Bone marrow (tissue), 2 donors: Measurements from ENCODE around the gene PRDM9.
"Not testable (repeated sequence)": the region's sequence is repeated elsewhere in the genome, so short reads cannot be mapped to it uniquely, and the experiment has no call there.

ENCODE experiments used
- DNase-seq, 2 donors: peaks; one replicate each; lab custom pipeline; 2025; lab: John Stamatoyannopoulos, UW

Gene PRDM9

DNA sequence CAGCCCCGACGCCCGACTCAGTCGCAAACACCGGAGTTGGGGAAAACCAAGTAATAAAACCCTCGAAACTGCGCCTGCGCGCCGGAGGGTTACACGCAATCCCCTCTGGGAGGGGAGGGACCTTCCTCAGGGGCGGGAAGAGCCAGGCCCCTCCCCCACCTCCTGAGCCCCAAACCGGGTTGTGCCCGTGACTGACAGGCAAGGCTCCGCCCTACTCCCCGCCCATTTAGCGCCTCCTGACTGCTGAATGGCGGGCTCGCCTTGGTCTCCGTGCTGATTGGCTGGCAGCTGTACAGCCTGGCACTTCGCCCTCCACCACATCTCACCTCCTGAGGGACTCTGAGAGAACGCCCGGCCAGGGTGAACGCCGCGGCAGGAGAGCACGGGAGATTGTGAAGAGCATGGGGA lies at the start of gene PRDM9:
PRDM9 (plus strand) TSS at position 332 of the 408 bp plus-strand sequence. CDS start 1,425 bp downstream, outside the sequence.
- DNase-seq = no peak

DNA sequence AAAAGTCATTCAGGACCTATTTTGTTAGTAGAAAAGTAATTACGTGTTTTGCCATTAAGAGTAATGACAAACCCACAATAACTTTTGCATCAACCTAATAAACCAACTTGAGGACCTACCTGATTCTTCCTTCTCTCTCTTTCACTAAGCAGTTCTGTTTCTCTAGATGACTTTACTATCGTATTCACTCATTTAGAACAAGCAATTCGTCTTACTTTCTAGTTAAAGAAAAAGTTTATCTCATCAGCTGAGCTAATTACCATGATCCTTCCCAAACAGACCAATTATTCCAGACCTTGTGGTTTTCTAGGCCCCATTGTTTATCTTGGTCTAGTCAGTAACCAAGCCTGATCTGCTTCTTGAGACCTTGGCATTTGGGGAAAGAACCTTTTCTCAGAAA lies 49.6 kb upstream of the PRDM9 start:
- no peak for DNase-seq

DNA sequence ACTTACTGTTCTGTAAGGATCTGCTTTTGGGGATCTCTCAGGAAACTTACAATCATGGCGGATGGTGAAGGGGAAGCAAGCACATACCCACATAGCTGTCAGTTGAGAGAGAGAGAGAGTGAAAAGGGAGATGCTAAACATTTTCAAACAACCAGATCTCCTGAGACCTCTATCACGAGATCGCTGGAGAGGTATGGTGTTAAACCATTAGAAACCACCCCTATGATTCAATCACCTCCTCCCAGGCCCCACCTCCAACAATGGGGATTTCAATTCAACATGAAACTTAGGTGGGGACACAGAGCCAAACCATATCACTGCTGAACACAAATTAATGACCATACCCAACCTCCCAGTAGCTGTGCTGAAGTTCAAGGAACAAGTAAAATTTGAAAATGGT lies 48.2 kb upstream of the PRDM9 start:
- no peak for DNase-seq

DNA sequence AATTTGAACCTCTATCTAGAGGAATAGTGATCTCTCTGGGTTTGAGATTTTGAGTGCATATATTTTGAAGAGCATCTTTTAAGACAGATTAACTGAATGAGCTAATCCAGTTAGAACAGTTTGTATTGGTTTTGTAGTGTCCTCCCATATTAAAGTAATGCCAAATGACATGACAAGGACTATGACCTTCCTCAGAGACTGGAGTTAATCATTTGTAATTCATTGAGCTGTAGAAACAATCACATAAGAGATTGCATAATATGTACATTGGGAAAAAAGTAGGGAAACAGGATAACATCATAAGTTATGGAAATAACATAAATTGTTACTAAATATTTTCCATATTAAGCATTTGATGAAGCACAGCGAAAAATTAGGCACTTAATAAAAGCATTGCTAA lies 45.8 kb upstream of the PRDM9 start:
- DNase-seq = no peak

DNA sequence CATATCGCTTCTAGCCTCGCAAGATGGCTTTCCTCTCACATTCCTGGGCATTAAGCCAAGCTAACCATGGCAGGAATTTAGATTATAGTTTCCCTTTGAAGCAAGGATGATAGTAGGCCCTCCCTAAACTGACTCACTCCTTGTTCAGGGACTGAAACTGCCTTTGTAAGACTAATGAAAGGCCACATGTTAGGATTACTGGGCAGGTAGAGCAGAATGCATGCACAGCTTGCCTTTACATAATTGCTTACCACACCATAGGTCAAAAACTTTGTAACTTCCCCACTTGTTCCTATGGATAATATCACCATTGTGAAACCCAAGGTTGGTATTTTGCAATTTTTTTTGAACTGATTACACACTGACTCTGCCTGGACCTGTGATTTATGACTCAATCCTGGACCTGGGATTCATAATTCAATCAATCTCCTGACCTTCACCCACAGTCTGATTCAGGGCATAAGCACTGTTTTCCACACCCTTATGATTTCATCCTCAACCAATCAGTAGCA lies 41.0 kb upstream of the PRDM9 start:
- no peak for DNase-seq

DNA sequence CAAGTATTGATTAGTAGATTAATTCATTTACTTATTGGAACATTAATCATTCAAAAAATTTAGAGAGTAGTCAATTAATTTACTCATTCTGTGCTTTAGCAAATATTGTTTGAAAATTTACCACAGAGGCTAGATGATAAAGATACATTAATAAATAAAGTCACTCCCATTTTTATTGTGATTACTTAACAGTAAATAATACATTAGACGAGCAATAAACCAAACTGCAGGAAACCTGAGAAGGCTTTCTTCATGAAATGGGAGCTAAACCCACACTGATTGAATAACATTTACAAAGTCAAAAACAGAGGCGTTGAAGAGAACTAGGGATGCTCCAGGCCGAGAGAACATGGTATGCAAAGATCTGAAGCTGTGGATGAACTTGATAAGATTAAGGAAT lies 38.8 kb upstream of the PRDM9 start:
- DNase-seq = no peak

DNA sequence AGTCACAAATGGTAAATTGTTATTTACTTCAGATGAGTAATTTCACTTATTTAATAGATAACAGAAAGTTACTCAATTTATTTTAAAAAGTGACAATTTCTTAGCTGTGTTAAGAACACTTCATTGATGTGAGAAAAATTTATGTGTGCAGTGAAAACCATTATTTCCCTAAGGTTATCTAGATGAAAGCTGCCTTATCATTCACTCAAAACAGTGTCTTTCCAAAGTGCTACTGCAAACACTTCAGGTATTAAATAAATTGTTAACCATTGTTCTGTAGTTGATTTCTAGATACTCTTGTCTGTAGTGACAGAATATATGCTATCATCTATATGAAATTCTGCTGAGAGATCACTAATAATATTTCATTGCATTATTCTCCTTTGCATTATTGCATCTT lies 33.5 kb upstream of the PRDM9 start:
- DNase-seq = no peak

DNA sequence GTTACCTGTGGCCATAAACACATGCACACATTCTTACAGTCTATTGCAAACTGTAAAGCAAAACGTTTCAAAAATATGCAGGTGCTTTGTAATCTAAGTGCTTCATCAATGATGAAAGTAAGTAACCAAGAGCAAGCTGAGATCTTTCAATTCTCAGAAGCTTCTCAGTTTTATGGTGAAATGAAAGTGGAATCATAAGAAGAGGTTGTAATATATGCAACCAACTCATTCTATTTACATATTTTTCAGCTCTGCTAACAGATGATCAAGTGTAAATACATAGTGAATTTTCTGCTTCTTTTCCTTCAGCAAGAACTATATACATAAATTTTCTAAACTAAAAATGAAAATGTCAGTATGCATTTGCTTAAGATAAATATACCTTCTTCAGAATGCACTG lies 33.1 kb upstream of the PRDM9 start:
- no peak for DNase-seq

DNA sequence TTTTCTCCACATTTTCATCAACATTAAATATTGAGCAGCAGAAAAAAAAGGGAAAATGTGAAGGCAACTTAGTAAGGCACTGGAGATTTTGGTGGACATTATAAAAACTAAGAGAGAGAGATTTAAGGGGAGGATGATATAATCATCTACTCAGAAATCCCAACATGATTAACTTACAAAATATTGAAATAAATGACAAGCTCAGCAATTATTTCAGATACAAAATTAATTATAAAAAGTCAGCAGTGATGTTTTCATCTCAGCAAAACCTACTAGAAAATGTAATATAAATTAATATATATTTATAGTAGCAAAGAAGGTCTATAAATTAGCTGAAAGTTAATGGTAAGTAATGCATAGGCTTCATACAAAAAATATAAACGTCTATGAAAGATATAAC lies 30.8 kb upstream of the PRDM9 start:
- no peak for DNase-seq

DNA sequence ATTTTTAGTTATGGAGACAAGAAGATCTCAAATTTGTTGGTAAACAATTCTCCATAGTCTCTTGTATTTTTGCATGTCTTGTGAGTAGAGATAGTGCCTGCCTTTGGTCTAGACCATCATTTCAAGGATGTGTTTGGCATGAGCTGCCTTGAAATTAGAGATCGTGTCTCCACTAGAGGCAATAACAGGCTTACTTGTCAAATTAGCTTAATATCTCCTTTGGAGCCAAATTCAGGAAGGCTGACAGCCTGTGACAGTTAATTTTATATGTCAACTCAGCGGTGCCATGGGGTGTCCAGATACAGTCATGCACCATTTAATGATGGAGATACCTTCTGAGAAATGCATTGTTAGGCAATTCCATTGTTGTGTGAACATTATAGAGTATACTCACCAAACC lies 24.8 kb upstream of the PRDM9 start:
- DNase-seq = no peak

DNA sequence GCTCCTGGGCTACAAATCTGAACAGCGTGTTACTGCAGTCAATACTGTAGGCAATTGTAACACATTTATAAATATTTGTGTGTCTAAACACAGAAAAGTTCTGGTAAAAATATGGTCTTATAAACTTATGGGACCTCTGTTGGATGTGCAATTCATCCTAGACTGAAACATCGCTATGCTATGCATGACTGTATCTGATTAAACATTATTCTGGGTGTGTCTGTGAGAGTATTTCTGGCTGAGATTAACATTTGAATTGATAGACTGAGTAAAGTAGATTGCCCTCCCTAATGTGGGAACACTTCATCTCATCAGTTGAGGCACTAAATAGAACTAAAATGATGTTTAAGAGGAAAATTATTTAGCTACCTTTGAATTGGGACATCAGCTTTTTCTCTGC lies 24.3 kb upstream of the PRDM9 start:
- DNase-seq = no peak

DNA sequence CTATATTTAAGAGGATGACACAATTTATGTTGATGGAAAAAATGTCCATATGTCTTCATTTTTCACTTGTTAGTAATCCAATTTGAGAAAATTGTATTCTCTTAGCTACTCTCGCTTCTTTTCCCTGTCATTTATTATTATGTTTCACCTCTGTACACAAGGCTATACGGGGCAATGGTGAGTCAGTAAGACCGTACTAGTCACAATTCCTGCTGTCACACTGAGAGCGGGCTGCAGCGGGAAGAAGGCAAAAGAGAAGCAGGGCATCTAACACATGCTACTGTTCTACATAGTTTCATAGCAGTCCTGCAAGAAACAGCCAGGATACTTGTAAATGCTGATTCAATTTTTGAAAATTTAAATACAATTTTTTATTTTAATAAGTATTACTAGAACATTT lies 23.3 kb upstream of the PRDM9 start:
- no peak for DNase-seq

DNA sequence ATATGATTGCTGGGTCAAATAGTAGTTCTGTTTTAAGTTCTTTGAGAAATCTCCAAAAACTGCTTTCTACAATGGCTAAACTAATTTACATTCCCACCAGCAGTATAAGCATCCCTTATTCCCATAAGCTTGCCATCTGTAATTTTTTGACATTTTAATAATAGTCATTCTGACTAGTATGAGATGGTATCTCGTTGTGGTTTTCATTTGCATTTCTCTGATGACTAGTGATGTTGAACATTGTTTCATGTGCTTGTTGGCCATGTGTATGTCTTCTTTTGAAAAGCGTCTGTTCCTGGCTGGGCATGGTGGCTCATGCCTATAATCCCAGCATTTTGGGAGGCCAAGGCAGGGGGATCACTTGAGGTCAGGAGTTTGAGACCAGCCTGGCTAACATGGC lies 21.2 kb upstream of the PRDM9 start:
- DNase-seq = not testable (repeated sequence)

DNA sequence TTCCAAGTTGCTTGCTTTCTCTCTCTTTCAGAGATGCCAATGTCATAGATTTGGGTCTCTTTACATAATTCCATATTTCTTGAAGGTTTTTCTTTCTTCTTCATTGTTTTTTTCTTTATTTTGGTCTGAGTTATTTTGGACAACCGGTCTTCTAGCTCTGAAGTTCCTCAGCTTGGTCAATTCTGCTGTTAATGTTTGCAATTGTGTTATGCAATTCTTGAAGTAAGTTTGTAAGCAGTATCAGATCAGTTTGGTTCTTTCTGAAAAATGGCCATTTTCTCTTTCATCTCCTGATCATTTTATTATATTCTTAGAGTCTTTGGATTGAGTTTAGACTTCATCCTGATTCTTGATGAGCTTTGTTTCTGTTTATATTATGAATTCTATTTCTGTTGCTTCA lies 16.4 kb upstream of the PRDM9 start:
- no peak for DNase-seq

DNA sequence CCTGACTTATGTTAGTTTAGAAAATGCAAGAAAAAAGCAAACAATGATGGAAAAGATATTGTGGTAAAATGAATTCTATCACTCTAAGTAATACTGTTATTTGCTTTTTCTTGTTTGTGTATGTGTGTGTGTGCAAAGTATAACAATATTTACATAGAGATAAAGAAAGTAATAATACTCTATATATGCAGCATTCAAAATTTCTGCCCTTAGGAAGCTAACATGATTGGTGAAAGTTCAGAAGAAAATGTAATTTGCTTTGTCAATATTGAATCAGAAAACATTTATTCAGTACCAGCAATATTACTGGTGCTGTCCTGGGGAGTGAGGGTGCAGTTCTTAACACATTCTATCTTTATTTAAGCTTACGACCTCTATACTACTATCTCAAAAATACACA lies 12.9 kb upstream of the PRDM9 start:
- DNase-seq = no peak

DNA sequence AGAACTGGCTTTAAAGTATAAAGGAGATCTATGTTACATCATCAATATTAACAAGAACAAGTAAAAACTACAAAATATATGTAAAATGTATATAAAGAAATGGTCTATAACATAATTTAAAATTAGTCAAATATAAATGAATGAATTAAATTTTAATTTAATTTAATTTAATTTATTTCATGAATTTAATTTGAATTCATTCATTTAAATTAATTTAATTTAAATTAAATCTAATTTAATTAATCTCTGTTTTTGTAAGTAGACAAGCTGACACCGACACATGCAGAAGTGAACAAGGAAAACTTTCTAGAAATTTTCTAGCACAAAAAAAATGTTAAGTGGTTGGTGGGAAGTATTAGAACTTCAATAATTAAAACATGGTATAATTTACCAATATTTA lies 10.8 kb upstream of the PRDM9 start:
- DNase-seq = no peak

DNA sequence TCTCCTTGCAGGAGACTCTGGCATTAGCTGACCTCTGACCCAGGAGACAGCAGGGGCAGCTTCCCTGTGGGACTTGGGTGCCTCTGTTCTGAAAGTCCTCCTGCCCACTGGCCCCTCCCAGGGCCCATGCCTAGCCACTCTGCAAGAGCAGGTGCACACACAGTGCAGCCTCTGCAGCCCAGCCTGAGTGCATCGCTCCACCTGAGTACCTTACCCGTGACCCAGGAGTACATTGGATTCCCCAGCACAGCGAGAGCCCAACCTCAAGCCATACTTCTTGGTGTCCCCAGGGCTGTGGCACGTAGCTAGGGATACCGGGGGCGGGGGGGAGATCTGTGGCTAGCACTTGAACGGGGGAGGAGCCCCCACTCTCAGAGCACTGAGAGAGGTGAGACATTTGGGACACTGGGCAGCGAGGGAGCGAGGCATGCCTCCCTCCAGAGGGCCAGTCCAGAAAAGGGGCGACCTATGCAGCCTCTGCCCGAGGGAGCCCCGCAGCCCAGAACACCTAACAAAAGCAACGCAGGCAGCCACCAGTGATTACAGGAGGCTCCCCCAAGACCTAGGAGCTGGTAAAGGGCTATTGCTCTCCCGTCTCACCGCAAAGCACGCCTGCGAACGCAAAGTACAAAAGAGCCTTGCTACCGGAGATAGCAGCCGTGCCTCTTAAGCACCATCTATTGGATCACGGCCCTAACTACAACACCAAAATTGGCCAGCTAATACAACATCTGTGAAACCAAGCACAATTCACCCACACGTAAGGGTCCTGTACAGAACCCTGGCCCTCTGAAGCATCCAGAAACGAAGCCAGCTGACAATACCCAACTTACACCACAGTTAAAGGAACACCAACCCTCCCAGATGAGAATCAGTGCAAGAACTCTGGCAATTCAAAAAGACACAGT lies 826 bp upstream of the PRDM9 start:
- DNase-seq = no peak

DNA sequence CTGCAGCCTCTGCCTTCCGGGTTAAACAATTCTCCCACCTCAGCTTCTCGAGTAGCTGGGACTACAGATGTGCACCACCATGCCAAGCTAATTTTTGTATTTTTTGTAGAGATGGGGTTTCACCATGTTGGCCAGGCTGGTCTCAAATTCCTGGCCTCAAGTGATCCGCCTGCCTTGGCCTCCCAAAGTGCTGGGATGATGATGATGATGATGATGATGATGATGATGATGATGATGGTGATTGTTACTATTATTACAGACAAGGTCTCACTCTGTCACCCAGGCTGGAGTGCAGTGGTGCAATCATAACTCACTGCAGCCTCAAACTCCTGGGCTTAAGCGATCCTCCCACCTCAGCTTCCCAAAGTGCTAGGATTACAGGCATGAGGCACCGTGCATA lies 3.0 kb downstream of the PRDM9 start:
- not testable (repeated sequence) for DNase-seq

DNA sequence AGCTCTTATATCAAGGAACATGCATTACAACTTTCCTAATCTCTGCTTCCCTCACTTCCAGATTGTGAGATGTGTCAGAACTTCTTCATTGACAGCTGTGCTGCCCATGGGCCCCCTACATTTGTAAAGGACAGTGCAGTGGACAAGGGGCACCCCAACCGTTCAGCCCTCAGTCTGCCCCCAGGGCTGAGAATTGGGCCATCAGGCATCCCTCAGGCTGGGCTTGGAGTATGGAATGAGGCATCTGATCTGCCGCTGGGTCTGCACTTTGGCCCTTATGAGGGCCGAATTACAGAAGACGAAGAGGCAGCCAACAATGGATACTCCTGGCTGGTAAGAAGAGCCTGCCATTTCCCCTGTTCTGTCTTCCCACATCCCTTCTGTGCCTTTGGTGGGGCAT lies 15.1 kb downstream of the PRDM9 start:
- DNase-seq = no peak

DNA sequence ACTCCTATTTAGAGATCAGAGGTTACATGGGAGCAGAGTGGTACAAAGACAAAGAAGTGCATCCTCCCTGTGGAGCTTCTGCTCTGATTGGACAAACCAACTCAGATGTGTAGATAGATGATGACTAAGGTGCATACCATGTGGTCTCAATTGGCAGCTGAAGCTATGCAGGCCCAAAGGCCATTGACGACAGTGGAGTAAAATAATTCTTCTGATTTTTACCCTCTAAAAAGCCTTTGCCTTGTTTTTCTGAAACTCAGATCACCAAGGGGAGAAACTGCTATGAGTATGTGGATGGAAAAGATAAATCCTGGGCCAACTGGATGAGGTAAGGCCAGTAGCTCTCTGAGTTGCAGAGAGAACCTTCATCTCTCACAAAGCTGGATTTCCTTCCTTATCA lies 15.6 kb downstream of the PRDM9 start:
- DNase-seq = no peak

DNA sequence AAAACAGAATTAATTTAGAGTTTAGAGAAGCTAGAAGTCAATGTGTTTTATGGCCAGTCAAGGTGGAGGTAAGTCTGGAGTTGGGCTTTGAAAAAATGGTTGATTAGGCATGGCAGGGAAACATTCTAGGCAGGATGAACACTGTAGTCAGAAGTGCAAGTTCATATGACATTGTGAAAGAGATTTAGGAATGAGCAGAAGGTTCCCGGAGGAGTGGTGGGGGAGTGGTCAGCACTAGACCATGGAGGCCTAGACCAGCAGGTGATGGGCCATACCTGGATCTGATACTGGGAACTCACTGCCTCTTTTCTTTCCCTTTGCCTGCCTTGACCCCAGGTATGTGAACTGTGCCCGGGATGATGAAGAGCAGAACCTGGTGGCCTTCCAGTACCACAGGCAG lies 16.6 kb downstream of the PRDM9 start:
- DNase-seq = no peak

DNA sequence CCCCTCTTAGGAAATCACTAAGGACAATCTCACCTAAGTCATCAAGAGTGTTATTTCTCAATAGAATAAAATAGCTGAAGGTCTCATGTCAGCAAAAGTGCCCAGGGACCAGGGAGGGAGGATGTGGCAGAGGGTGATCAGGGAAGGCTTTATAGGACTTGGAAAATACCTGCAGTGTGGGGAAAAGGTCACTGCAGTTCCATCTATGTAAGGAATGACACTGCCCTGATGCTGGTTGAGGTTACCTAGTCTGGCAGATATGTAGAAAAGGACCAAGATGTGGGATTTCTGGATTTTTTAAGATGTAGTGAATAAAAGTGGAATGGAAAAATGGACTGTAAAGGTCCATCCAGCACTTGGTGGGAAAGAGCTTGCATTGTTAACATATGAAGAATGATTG lies 18.3 kb downstream of the PRDM9 start:
- DNase-seq = no peak

DNA sequence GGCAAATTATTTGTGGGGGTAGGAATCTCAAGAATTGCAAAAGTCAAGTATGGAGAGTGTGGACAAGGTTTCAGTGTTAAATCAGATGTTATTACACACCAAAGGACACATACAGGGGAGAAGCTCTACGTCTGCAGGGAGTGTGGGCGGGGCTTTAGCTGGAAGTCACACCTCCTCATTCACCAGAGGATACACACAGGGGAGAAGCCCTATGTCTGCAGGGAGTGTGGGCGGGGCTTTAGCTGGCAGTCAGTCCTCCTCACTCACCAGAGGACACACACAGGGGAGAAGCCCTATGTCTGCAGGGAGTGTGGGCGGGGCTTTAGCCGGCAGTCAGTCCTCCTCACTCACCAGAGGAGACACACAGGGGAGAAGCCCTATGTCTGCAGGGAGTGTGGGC lies 19.2 kb downstream of the PRDM9 start:
- DNase-seq = not testable (repeated sequence)
